ENCODE data around the gene DPPA5. TPM values are rescaled to one million over a fixed set of nuclear protein-coding genes. Genes with fewer than 3 reads are reported as not detected.

Gene DPPA5
- polyA plus RNA-seq, 1 donor from 2014 or later, result not detected

DNA sequence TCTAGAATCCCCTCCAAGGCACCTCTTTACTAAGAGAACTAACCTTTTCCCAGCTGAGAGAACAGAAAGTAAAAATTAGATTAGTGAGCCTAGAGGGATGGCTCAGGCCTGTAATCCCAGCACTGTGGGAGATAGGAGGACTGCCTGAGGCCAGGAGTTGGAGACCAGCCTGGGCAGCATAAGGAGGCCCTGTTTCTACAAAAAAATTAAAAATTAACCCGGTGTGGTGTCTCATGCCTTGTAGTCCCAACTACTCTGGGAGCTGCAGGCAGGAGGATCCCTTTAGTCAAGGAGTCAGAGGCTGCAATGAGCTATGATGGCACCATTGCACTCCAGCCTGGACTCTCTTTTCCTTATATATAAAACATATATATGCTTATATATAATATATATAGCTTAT lies 21.1 kb upstream of the DPPA5 start:
- Histone ChIP-seq H3F3A (ENCODE audit: insufficient read depth, low read length, poor library complexity, severe bottlenecking) (no peaks in the 10 kb centered on the region), H3K27ac (ENCODE audit: low read length) (no peak overlapping the region), H3K9ac (ENCODE audit: low read length) (no peak overlapping the region), H3K4me3 (ENCODE audit: low read length) (no peak overlapping the region), H3K4me2 (ENCODE audit: low read length) (no peak overlapping the region), H3K9me2 (ENCODE audit: insufficient read depth, low read length) (no peaks in the 10 kb centered on the region), H3K79me2 (replicated peaks; ENCODE audit: insufficient read depth, low read length) (no peaks in the 10 kb centered on the region), H4K20me1 (ENCODE audit: insufficient read depth) (no peaks in the 10 kb centered on the region), H3K36me3 (ENCODE audit: insufficient read depth, low read length) (no peaks in the 10 kb centered on the region), H2AFZ (ENCODE audit: low read depth, low read length) (no peak overlapping the region), H3K27me3 (ENCODE audit: insufficient read depth, low read depth, low read length) (no peaks in the 10 kb centered on the region), H3K9me3 (ENCODE audit: low read length) (no peaks in the 10 kb centered on the region)
- TF ChIP-seq TAF1 (IDR thresholded peaks at IDR 0.05; ENCODE audit: low read depth), result no peak
- TF ChIP-seq RAD21 (conservative IDR thresholded peaks at IDR 0.05), result no peak
- TF ChIP-seq EZH2 (IDR thresholded peaks at IDR 0.05; ENCODE audit: borderline replicate concordance, insufficient read depth, low read length, poor library complexity, severe bottlenecking), result no peak
- TF ChIP-seq EP300 (conservative IDR thresholded peaks at IDR 0.05; ENCODE audit: poor library complexity, severe bottlenecking), result no peak
- no peak for TF ChIP-seq SMC3 (conservative IDR thresholded peaks at IDR 0.05; ENCODE audit: poor library complexity)
- TF ChIP-seq, protein P1, sequence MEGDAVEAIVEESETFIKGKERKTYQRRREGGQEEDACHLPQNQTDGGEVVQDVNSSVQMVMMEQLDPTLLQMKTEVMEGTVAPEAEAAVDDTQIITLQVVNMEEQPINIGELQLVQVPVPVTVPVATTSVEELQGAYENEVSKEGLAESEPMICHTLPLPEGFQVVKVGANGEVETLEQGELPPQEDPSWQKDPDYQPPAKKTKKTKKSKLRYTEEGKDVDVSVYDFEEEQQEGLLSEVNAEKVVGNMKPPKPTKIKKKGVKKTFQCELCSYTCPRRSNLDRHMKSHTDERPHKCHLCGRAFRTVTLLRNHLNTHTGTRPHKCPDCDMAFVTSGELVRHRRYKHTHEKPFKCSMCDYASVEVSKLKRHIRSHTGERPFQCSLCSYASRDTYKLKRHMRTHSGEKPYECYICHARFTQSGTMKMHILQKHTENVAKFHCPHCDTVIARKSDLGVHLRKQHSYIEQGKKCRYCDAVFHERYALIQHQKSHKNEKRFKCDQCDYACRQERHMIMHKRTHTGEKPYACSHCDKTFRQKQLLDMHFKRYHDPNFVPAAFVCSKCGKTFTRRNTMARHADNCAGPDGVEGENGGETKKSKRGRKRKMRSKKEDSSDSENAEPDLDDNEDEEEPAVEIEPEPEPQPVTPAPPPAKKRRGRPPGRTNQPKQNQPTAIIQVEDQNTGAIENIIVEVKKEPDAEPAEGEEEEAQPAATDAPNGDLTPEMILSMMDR (IDR thresholded peaks at IDR 0.05; ENCODE audit: poor library complexity, severe bottlenecking), result no peak
- TF ChIP-seq MXI1 (conservative IDR thresholded peaks at IDR 0.05; ENCODE audit: poor library complexity, severe bottlenecking), result no peak
- TF ChIP-seq, protein P2, sequence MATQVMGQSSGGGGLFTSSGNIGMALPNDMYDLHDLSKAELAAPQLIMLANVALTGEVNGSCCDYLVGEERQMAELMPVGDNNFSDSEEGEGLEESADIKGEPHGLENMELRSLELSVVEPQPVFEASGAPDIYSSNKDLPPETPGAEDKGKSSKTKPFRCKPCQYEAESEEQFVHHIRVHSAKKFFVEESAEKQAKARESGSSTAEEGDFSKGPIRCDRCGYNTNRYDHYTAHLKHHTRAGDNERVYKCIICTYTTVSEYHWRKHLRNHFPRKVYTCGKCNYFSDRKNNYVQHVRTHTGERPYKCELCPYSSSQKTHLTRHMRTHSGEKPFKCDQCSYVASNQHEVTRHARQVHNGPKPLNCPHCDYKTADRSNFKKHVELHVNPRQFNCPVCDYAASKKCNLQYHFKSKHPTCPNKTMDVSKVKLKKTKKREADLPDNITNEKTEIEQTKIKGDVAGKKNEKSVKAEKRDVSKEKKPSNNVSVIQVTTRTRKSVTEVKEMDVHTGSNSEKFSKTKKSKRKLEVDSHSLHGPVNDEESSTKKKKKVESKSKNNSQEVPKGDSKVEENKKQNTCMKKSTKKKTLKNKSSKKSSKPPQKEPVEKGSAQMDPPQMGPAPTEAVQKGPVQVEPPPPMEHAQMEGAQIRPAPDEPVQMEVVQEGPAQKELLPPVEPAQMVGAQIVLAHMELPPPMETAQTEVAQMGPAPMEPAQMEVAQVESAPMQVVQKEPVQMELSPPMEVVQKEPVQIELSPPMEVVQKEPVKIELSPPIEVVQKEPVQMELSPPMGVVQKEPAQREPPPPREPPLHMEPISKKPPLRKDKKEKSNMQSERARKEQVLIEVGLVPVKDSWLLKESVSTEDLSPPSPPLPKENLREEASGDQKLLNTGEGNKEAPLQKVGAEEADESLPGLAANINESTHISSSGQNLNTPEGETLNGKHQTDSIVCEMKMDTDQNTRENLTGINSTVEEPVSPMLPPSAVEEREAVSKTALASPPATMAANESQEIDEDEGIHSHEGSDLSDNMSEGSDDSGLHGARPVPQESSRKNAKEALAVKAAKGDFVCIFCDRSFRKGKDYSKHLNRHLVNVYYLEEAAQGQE (IDR thresholded peaks at IDR 0.05; ENCODE audit: borderline replicate concordance), result no peak
- TF ChIP-seq POLR2AphosphoS5 (IDR thresholded peaks at IDR 0.05), result no peak

DNA sequence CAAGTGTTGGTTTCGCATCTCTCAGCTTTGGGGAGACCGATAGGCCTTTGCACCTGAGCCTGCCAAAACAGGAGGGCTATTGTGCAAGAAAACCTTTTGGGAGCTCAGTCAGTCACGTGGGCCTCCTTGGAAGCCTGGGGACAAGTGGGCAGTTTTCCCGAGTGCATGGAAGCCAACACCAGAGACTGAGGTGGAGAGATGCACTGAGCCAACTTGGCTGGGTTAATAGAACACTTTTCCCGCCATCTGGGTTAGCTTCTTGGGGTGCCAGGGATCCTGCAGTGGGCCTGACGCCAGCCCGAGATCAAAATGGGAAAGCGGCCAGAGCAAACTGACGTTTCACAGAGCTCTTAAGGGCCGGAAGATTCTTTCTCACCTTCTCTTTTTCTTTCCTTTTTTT lies 18.4 kb upstream of the DPPA5 start:
- Histone ChIP-seq H3K9me3 (ENCODE audit: low read length) (no peaks in the 10 kb centered on the region), H3K36me3 (ENCODE audit: insufficient read depth, low read length) (no peaks in the 10 kb centered on the region), H3F3A (ENCODE audit: insufficient read depth, low read length, poor library complexity, severe bottlenecking) (no peaks in the 10 kb centered on the region), H3K27ac (ENCODE audit: low read length) (no peak overlapping the region), H3K4me2 (ENCODE audit: low read length) (no peak overlapping the region), H3K9me2 (ENCODE audit: insufficient read depth, low read length) (no peaks in the 10 kb centered on the region), H3K9ac (ENCODE audit: low read length) (no peak overlapping the region), H3K27me3 (ENCODE audit: insufficient read depth, low read depth, low read length) (no peaks in the 10 kb centered on the region), H2AFZ (ENCODE audit: low read depth, low read length) (no peak overlapping the region), H3K4me3 (ENCODE audit: low read length) (no peak overlapping the region), H4K20me1 (ENCODE audit: insufficient read depth) (no peaks in the 10 kb centered on the region), H3K79me2 (replicated peaks; ENCODE audit: insufficient read depth, low read length) (no peaks in the 10 kb centered on the region)
- TF ChIP-seq SMC3 (conservative IDR thresholded peaks at IDR 0.05; ENCODE audit: poor library complexity) (no peak), TAF1 (IDR thresholded peaks at IDR 0.05; ENCODE audit: low read depth) (no peak), EZH2 (IDR thresholded peaks at IDR 0.05; ENCODE audit: borderline replicate concordance, insufficient read depth, low read length, poor library complexity, severe bottlenecking) (no peak), RAD21 (conservative IDR thresholded peaks at IDR 0.05) (no peak), MXI1 (conservative IDR thresholded peaks at IDR 0.05; ENCODE audit: poor library complexity, severe bottlenecking) (no peak), EP300 (conservative IDR thresholded peaks at IDR 0.05; ENCODE audit: poor library complexity, severe bottlenecking) (no peak), POLR2AphosphoS5 (IDR thresholded peaks at IDR 0.05) (no peak)
- TF ChIP-seq, protein P2 (IDR thresholded peaks at IDR 0.05; ENCODE audit: borderline replicate concordance), result no peak
